SK-N-SH (cell line): ENCODE results near the gene RAC2. TPM values are rescaled to one million over a fixed set of nuclear protein-coding genes. Genes with fewer than 3 reads are reported as not detected.

ENCODE experiments used
- CTCF ChIA-PET: fragments of 300-600, 350-600 bp; formaldehyde crosslinking; extraction: SDS; loops from one replicate; lab custom pipeline; 2021; lab: Yijun Ruan, JAX
- POLR2A ChIA-PET: fragments of 350-600 bp; sonication (Branson Sonifier 250); formaldehyde crosslinking; extraction: SDS; loops from one replicate; lab custom pipeline; 2020; ENCODE audit warnings: antibody characterized with exemption, inconsistent platforms; lab: Yijun Ruan, JAX
- DNase-seq: peaks from one replicate; pipeline ENCODE4 v3.0.0; 2012
- H2AFZ ChIP-seq: fragments of 200-600 bp; sonication (generic); 2 replicates; pipeline ENCODE4 v1.8.1; 2016; ENCODE audit warnings: antibody characterized with exemption, mild to moderate bottlenecking, low read depth
- H3F3A ChIP-seq: fragments of 200-600 bp; sonication (generic); replicated peaks from 2 replicates; pipeline ENCODE3; 2016; ENCODE audit warnings: antibody characterized with exemption, mild to moderate bottlenecking; ENCODE audit not compliant: insufficient read depth
- H3K27ac ChIP-seq, 2 experiments: fragments of 200-500 bp in 1 of 2; fragments of 200-600 bp in 1 of 2; sonication (Bioruptor generic) in 1 of 2; sonication (generic), shearing (Covaris generic) in 1 of 2; 2 replicates each; pipeline versions ENCODE4 v1.5.1 to v1.6.1; 2014 to 2016; ENCODE audit warnings: low read depth in 2 of 2, inconsistent platforms in 1 of 2, low read length in 1 of 2, mild to moderate bottlenecking in 1 of 2, mixed read lengths in 1 of 2
- H3K27me3 ChIP-seq: fragments of 200-600 bp; sonication (generic), shearing (Covaris generic); 2 replicates; pipeline ENCODE4 v1.6.1; 2016; ENCODE audit warnings: mixed run types; ENCODE audit not compliant: insufficient read depth
- H3K36me3 ChIP-seq, 2 experiments: fragments of 200-500 bp in 1 of 2; fragments of 200-600 bp in 1 of 2; sonication (Bioruptor generic) in 1 of 2; sonication (generic) in 1 of 2; replicated peaks in 1 of 2; 2 replicates each; pipeline versions ENCODE3 to v1.5.1; 2014 to 2016; ENCODE audit warnings: low read length in 1 of 2, mild to moderate bottlenecking in 1 of 2; ENCODE audit not compliant: insufficient read depth in 2 of 2, control insufficient read depth in 1 of 2
- H3K4me1 ChIP-seq, 2 experiments: fragments of 200-500 bp in 1 of 2; fragments of 200-600 bp in 1 of 2; sonication (Bioruptor generic) in 1 of 2; sonication (generic), shearing (Covaris generic) in 1 of 2; 2 replicates each; pipeline versions ENCODE4 v1.5.1 to v1.6.1; 2014 to 2016; ENCODE audit warnings: low read depth in 1 of 2, low read length in 1 of 2, mixed run types in 1 of 2; ENCODE audit not compliant: insufficient read depth in 2 of 2, control insufficient read depth in 1 of 2
- H3K4me2 ChIP-seq: fragments of 200-600 bp; sonication (generic), shearing (Covaris generic); 2 replicates; pipeline ENCODE4 v1.6.1; 2017; ENCODE audit warnings: mixed run types
- H3K4me3 ChIP-seq, 2 experiments: fragments of 200-500 bp in 1 of 2; fragments of 200-600 bp in 1 of 2; sonication (Bioruptor generic) in 1 of 2; sonication (generic), shearing (Covaris generic) in 1 of 2; 2 replicates each; pipeline versions ENCODE4 v1.5.1 to v1.8.1; 2014 to 2016; ENCODE audit warnings: low read depth in 2 of 2, inconsistent platforms in 1 of 2, low read length in 1 of 2, mild to moderate bottlenecking in 1 of 2, mixed read lengths in 1 of 2, moderate library complexity in 1 of 2
- H3K79me2 ChIP-seq: fragments of 200-600 bp; sonication (generic); 2 replicates; pipeline ENCODE4 v1.8.1; 2017; ENCODE audit warnings: mild to moderate bottlenecking; ENCODE audit not compliant: insufficient read depth
- H3K9ac ChIP-seq: fragments of 200-600 bp; sonication (generic); 2 replicates; pipeline ENCODE4 v1.6.1; 2017; ENCODE audit warnings: mixed run types
- H3K9me2 ChIP-seq: fragments of 200-600 bp; sonication (generic); 2 replicates; pipeline ENCODE4 v1.6.1; 2017; ENCODE audit warnings: mixed run types
- H3K9me3 ChIP-seq: fragments of 200-600 bp; sonication (generic); 2 replicates; pipeline ENCODE4 v1.6.1; 2017; ENCODE audit warnings: mixed run types, mild to moderate bottlenecking, moderate library complexity
- H4K20me1 ChIP-seq: fragments of 200-600 bp; sonication (generic); 2 replicates; pipeline ENCODE4 v1.6.1; 2017; ENCODE audit warnings: mild to moderate bottlenecking, mixed run types; ENCODE audit not compliant: insufficient read depth
- CHD2 ChIP-seq: fragments of 150-350 bp; IDR thresholded peaks from 2 replicates; pipeline ENCODE4 v1.6.1; 2018; ENCODE audit warnings: low read length; ENCODE audit not compliant: partially characterized antibody
- CTCF ChIP-seq: fragments of 200-600 bp; sonication (generic); IDR thresholded peaks from 2 replicates; pipeline ENCODE4 v1.6.1; 2017; ENCODE audit warnings: antibody characterized with exemption, mild to moderate bottlenecking, moderate library complexity
- FOSL2 ChIP-seq: IDR thresholded peaks from 2 replicates; pipeline ENCODE4 v1.4.0; 2012; ENCODE audit warnings: low read depth, mild to moderate bottlenecking, moderate library complexity, borderline replicate concordance
- GATA2 ChIP-seq: sonication (generic); formaldehyde crosslinking; IDR thresholded peaks from 2 replicates; pipeline ENCODE4 v1.5.0; 2020; ENCODE audit warnings: mild to moderate bottlenecking, missing genetic modification reagents
- MEF2A ChIP-seq: IDR thresholded peaks from 2 replicates; pipeline ENCODE4 v1.4.0; 2012; ENCODE audit warnings: low read depth, borderline replicate concordance
- MXI1 ChIP-seq: IDR thresholded peaks from 2 replicates; pipeline ENCODE4 v1.6.1; 2012; ENCODE audit warnings: mild to moderate bottlenecking, low read depth, low read length, improper control_type of control experiment
- NFIC ChIP-seq: IDR thresholded peaks from 2 replicates; pipeline ENCODE4 v1.4.0; 2012; ENCODE audit warnings: borderline replicate concordance
- NRF1 ChIP-seq: IDR thresholded peaks from 2 replicates; pipeline ENCODE4 v1.6.1; 2012; ENCODE audit warnings: low read depth, mild to moderate bottlenecking, low read length
- POLR2AphosphoS5 ChIP-seq: IDR thresholded peaks from 2 replicates; pipeline ENCODE4 v1.6.1; 2012; ENCODE audit warnings: low read depth, low read length
- RAD21 ChIP-seq: IDR thresholded peaks from 2 replicates; pipeline ENCODE4 v1.6.1; 2012; ENCODE audit warnings: mild to moderate bottlenecking, low read length
- RCOR1 ChIP-seq: fragments of 150-350 bp; IDR thresholded peaks from 2 replicates; pipeline ENCODE4 v1.6.1; 2017; ENCODE audit warnings: antibody characterized with exemption, low read length
- RXRA ChIP-seq: IDR thresholded peaks from 2 replicates; pipeline ENCODE4 v1.4.0; 2012; ENCODE audit warnings: low read depth, mild to moderate bottlenecking, borderline replicate concordance
- SMC3 ChIP-seq: IDR thresholded peaks from 2 replicates; pipeline ENCODE4 v1.6.1; 2012; ENCODE audit warnings: low read depth, low read length, improper control_type of control experiment
- TEAD4 ChIP-seq: IDR thresholded peaks from 2 replicates; pipeline ENCODE4 v1.4.0; 2012; ENCODE audit warnings: mild to moderate bottlenecking, borderline replicate concordance; ENCODE audit not compliant: insufficient read depth
- YY1 ChIP-seq: IDR thresholded peaks from 2 replicates; pipeline ENCODE4 v1.4.0; 2012; ENCODE audit warnings: low read depth, mild to moderate bottlenecking
- WGBS: methylation state at CpG from one replicate; pipeline ENCODE4 v1.1.6; 2017; ENCODE audit warnings: low lambda C conversion rate; 5-methylcytosine and 5-hydroxymethylcytosine counted together
- polyA plus RNA-seq, 3 experiments: library from polyadenylated mRNA; depleted of rRNA; stranded (reverse); fragments of >200 nt; gene quantifications; 2 replicates each; pipeline ENCODE4 v1.2.3, GENCODE V29; 2012
- TF ChIP-seq, protein P1 (sequence below): IDR thresholded peaks from 2 replicates; pipeline ENCODE4 v1.6.1; 2012; ENCODE audit warnings: mild to moderate bottlenecking, low read depth, low read length, moderate library complexity
- TF ChIP-seq, protein P2 (sequence below): IDR thresholded peaks from 2 replicates; pipeline ENCODE4 v1.4.0; 2012; ENCODE audit warnings: low read depth, borderline replicate concordance
- TF ChIP-seq, protein P3 (sequence below): fragments of 150-350 bp; IDR thresholded peaks from 2 replicates; pipeline ENCODE4 v1.6.1; 2016; ENCODE audit warnings: mild to moderate bottlenecking, low read depth, low read length

RAC2 gene
- polyA plus RNA-seq, 1 of the 3 experiments (the other 2 are of a cell fraction) = 29.9 TPM

DNA sequence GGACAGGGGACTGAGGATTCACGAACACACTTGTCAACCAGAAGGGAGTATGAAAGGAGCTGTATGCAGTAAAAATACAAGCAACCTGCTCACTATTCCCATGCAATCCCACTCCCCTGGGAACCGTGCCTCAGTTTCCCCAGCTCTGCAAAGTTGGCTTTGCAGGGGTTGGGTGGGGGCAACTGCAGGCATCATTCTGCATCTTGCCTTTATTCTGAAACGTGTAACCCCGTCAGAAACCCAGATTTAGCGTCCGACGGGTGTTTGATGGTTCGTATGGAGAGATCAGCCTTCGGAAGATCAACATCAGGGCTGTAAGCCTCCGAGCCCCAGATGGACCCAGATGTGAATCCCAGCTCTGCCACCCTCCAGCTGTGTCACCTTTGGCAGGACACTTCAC is 41.9 kb upstream of the RAC2 start (continued):
- TF ChIP-seq, protein P1, sequence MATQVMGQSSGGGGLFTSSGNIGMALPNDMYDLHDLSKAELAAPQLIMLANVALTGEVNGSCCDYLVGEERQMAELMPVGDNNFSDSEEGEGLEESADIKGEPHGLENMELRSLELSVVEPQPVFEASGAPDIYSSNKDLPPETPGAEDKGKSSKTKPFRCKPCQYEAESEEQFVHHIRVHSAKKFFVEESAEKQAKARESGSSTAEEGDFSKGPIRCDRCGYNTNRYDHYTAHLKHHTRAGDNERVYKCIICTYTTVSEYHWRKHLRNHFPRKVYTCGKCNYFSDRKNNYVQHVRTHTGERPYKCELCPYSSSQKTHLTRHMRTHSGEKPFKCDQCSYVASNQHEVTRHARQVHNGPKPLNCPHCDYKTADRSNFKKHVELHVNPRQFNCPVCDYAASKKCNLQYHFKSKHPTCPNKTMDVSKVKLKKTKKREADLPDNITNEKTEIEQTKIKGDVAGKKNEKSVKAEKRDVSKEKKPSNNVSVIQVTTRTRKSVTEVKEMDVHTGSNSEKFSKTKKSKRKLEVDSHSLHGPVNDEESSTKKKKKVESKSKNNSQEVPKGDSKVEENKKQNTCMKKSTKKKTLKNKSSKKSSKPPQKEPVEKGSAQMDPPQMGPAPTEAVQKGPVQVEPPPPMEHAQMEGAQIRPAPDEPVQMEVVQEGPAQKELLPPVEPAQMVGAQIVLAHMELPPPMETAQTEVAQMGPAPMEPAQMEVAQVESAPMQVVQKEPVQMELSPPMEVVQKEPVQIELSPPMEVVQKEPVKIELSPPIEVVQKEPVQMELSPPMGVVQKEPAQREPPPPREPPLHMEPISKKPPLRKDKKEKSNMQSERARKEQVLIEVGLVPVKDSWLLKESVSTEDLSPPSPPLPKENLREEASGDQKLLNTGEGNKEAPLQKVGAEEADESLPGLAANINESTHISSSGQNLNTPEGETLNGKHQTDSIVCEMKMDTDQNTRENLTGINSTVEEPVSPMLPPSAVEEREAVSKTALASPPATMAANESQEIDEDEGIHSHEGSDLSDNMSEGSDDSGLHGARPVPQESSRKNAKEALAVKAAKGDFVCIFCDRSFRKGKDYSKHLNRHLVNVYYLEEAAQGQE = no peak
- TF ChIP-seq GATA2 (no peak), MEF2A (no peak), SMC3 (no peak)

GRCh38 chr22:37284805-37285355 is 40.8 kb upstream of the RAC2 start:
- no peaks in the 10 kb centered on the region for H3K79me2 ChIP-seq
- ChIA-PET POLR2A (no interaction called here), CTCF (interaction anchor here (0.6 to 7.4 kb wide), 2 partner anchors 25 to 173 kb away, joined by 3 to 49 read pairs; no protein-coding TSS in a partner anchor)
- H3K27me3 ChIP-seq = no peaks in the 10 kb centered on the region
- H3K4me3 ChIP-seq = no peak overlapping the region
- DNase-seq = no peak
- TF ChIP-seq CTCF (no peak), TEAD4 (no peak), POLR2AphosphoS5 (no peak), YY1 (no peak), MEF2A (no peak), RAD21 (no peak), SMC3 (no peak), MXI1 (no peak), RCOR1 (no peak), NRF1 (no peak), FOSL2 (no peak), NFIC (no peak), RXRA (no peak), CHD2 (no peak)
- TF ChIP-seq, protein P2, sequence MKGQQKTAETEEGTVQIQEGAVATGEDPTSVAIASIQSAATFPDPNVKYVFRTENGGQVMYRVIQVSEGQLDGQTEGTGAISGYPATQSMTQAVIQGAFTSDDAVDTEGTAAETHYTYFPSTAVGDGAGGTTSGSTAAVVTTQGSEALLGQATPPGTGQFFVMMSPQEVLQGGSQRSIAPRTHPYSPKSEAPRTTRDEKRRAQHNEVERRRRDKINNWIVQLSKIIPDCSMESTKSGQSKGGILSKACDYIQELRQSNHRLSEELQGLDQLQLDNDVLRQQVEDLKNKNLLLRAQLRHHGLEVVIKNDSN = no peak
- TF ChIP-seq, protein P1 = no peak
- TF ChIP-seq, protein P3, sequence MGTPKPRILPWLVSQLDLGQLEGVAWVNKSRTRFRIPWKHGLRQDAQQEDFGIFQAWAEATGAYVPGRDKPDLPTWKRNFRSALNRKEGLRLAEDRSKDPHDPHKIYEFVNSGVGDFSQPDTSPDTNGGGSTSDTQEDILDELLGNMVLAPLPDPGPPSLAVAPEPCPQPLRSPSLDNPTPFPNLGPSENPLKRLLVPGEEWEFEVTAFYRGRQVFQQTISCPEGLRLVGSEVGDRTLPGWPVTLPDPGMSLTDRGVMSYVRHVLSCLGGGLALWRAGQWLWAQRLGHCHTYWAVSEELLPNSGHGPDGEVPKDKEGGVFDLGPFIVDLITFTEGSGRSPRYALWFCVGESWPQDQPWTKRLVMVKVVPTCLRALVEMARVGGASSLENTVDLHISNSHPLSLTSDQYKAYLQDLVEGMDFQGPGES = no peak
- no peak overlapping the region for H3K27ac ChIP-seq
- H3K4me2 ChIP-seq = no peak overlapping the region
- H3K9me3 ChIP-seq = no peaks in the 10 kb centered on the region
- WGBS = 74% methylated on average over 9 of the region's 14 CpGs
- H2AFZ ChIP-seq = no peak overlapping the region
- H4K20me1 ChIP-seq = no peaks in the 10 kb centered on the region
- no peaks in the 10 kb centered on the region for H3K4me1 ChIP-seq
- H3F3A ChIP-seq = no peaks in the 10 kb centered on the region
- no peaks in the 10 kb centered on the region for H3K9me2 ChIP-seq
- no peaks in the 10 kb centered on the region for H3K36me3 ChIP-seq
- H3K9ac ChIP-seq = no peak overlapping the region
